Ramos (cell line): ENCODE measurements around the gene HTR2A.

Source experiments
- in situ Hi-C: fragments of 300-500 bp; cut with MboI; formaldehyde crosslinking; loops from one replicate; pipeline ENCODE4 v1.14.3; 2022; ENCODE audit warnings: low sequenced_read_pairs; ENCODE audit not compliant: unreplicated experiment

Gene HTR2A

GRCh38 chr13:46896341-46897137 lies at the start of gene HTR2A:
HTR2A (minus strand) TSS chr13:46897053; CDS start chr13:46895906, 1,147 bp downstream.
- in situ Hi-C loops, result no loop called here

GRCh38 chr13:46936525-46936924 lies 39.7 kb upstream of the HTR2A start:
- in situ Hi-C loops, result no loop called here

- in situ Hi-C loops, result no loop called here
Observed at GRCh38 chr13:46934749-46935148, 37.9 kb upstream of the HTR2A start.

DNA sequence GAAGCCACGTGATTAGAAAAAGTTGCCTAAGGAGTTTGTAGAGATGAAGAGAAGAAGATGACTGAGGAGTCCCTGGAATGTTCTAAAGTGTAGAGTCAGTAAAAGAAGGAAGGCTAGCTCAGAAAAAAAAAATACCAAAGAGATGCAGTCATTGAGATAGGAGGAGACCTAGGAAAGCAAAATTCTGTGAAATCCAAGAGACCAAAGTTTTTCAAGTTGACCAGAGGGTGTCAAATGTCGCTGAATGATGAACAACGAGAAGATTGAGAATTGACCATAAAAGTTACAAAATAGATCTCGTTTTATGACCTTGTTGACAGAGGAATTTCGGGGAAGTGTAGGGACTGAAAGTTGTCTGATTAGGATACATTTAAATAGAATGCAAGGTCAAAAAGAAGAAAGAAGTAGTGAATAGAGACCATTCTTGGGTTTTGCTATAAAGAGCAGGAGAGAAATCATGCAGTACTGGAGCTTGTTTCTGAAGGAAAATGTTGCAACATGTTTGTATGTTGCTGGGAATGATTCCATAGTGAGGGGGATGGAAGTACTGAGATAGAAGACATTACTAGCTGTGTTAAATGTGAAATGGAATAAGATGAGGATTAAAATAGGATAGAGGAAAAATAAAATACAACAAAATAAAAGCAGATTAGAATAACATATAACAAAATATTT lies 30.2 kb upstream of the HTR2A start:
- in situ Hi-C loops, result no loop called here

- in situ Hi-C loops, result no loop called here
Observed at GRCh38 chr13:46925486-46925885, 28.6 kb upstream of the HTR2A start.

- in situ Hi-C loops, result no loop called here
Observed at GRCh38 chr13:46914341-46914740, 17.5 kb upstream of the HTR2A start.

GRCh38 chr13:46913757-46914156 lies 16.9 kb upstream of the HTR2A start:
- in situ Hi-C loops, result no loop called here

DNA sequence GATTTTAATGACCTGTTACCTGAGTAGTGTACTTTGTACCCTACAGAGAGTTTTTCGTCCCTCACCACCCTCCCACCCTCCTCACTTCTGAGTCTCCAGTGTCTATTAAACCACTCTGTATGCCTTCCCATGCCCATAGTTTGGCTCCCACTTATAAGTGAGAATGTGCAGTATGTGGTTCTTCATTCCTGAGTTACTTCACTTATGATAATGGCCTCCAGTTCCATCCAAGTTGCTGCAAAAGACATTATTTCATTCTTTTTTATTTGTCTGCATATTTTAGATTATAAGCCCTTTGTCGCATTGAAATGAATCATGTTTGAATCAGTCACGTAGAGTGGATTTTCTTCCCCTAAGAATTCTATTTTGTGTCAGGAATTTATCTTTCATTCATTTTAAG lies 12.2 kb upstream of the HTR2A start:
- in situ Hi-C loops, result no loop called here

- in situ Hi-C loops, result no loop called here
Observed at GRCh38 chr13:46908501-46908900, 11.6 kb upstream of the HTR2A start.

DNA sequence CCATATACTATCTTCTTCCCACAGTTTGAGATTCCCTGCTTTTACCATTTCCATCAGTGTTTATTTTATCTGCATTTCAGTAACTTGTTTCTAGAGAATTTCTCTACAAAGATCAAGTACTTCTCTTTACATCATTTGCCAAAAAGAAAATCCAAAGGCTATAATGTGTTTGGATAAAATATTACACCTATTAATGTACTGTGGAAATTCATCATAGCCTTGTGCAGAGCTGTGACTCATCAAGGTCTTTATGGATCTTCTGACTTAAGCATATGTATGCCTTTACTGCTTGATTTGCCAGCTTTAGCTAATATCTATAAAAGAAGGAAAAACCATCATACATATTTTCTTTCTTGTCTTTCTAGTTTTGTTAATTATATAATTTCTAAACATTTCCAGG lies 9.6 kb upstream of the HTR2A start:
- in situ Hi-C loops, result no loop called here

DNA sequence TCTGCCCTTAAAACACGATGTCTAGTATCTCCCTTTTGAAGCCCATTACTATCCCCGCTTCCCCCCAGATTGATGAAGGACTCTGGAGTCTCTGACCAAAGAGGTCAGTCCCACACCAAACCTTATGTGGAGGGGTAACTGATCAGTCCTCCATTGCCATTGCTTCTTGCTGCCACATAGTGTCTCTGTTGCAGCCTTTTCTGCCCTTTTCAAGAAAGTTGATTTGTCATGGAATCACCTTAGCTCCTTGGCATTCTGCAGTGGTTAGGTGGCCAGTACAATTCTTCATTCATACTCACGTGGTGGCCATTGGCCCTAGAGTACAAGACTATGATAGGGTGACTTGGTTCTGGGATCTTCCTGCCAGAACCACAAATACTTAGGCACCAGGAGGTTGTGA lies 8.4 kb upstream of the HTR2A start:
- in situ Hi-C loops, result no loop called here

DNA sequence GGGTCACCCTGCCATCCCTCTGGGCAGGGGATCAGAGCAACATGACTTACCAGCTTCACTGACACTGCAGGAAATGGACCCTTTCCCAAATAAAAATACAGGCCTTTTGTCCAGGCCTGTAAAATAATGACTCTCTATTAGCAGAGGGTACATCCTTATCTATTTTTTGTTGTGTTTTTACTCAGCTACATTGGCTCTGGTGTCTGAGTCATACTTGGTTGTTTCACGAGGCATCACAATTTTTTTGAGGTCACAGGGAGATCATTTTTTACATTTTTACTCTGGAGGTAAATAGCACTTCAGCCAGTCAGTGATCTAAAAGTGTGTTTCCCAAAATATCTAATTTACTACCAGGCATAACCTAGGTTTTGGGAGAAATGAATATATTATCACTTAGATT lies 6.9 kb upstream of the HTR2A start:
- in situ Hi-C loops, result no loop called here

DNA sequence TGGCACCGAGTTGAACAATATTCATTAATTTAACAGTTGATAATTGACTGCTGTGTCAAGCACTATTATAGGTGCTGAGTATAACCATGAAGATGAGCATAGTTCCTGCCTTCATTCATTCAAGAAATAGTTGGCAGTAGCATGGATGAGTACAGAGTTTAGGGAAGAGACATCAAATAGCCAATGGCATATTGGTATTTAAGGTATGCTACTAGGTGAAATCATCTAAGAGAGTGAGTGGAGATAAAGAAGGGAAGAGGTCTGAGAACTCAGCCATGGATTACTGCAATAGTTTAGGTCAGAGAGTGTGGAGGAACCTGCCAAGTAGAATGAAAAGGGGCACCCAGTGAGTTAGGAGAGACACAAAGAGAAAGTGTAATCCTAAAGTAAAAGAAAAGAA lies 4.9 kb upstream of the HTR2A start:
- in situ Hi-C loops, result no loop called here

DNA sequence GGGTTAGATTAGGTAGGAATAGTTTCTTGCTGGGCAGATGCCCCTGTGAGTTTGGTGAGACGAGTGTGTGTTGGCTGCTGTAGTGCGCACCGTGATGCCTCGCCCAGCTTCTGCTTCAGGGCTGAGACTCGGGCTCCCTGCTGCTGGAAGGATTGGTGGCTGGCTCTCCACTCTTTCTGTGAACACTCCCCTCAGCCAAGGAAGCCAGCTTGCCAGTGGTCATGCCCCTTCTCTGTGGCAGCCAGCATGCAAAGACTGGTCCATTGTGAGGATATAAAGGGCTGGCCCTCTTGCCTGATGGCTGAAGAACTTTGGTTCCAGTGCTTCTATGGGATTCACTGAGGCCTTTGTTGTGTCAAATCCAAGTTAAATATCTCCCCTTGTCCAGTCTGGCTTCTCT lies 2.9 kb upstream of the HTR2A start:
- in situ Hi-C loops, result no loop called here

- in situ Hi-C loops, result no loop called here
Observed at GRCh38 chr13:46895381-46895780, 1.5 kb downstream of the HTR2A start.

DNA sequence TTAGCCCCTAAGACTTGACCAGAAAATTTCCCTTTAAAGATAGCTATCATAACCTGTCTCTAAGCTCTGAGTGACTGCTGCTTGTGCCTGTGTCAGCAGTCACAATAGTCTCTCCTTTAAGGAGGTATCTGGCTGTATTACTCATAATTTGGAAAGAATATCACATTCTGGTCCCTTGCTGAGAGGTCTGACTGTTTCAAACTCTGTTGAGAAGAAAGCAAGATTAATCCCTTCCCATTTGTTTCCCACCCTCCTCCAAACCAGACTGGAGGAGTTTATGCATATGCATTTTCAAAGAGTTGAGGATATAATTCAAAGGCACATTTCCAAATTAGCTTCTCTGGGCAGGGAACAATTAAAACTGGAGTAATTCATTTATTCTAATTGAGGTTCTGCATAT lies 2.3 kb downstream of the HTR2A start:
- in situ Hi-C loops, result no loop called here

- in situ Hi-C loops, result no loop called here
Observed at GRCh38 chr13:46893798-46894560, 2.9 kb downstream of the HTR2A start.

- in situ Hi-C loops, result no loop called here
Observed at GRCh38 chr13:46893221-46893740, 3.6 kb downstream of the HTR2A start.

DNA sequence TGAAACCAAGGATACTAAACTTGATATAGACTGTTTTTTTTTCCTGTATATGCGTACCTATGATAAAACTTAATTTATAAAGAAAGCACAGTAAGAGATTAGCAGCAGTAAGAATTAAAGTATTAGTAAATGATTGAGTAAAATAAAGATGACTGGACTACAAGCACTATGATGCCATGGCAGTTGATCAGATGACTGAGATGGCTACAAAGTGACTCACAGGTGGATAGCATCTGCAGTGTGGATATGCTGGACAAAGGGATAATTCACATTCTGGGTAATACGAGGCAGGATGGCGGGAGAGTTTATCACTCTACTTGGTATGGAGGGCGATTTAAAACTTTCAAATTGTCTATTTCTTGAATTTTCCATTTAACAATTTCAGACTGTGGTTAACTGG lies 11.8 kb downstream of the HTR2A start:
- in situ Hi-C loops, result no loop called here

DNA sequence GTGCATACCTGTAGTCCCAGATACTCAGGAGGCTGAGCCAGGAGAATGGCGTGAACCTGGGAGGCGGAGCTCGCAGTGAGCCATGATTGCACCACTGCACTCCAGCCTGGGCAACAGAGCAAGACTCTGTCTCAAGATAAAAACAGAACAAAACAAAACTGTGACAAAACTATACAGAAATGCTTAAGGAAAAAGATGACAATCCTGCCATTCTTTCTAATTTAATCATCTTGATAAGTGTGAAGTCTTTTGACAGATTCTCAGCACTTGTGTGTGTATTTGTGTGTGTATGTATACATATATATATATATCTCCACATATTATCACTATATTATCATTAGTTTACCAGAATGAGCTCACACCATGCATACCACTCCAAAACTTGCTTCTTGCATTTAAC lies 12.3 kb downstream of the HTR2A start:
- in situ Hi-C loops, result no loop called here

DNA sequence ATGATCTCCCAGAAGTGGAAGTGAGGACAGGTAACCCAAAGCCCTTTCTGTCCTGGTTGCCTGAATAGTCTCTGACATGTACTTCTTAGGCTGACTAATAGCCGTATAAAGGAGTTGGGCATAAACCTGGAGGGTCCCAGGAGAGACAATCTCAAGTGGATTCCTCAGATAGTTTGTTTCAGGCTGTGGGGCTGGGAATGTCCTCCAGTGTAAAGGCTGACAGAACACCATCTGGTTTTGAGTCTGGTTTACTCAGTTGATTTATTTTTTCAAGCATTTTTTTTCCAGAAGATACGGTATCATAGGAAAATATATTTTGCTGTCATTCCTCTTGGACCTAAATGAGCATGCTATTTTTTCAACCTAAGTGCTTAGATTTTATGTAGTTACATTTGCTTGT lies 15.2 kb downstream of the HTR2A start:
- in situ Hi-C loops, result no loop called here
